SK-N-SH (cell line): ENCODE measurements around the gene HABP4. TPM values are rescaled to one million over a fixed set of nuclear protein-coding genes. Genes with fewer than 3 reads are reported as not detected.

Experiments used
- CTCF ChIA-PET: fragments of 300-600, 350-600 bp; formaldehyde crosslinking; extraction: SDS; loops from one replicate; lab custom pipeline; 2021; lab: Yijun Ruan, JAX
- POLR2A ChIA-PET: fragments of 350-600 bp; sonication (Branson Sonifier 250); formaldehyde crosslinking; extraction: SDS; loops from one replicate; lab custom pipeline; 2020; ENCODE audit warnings: antibody characterized with exemption, inconsistent platforms; lab: Yijun Ruan, JAX
- DNase-seq: peaks from one replicate; pipeline ENCODE4 v3.0.0; 2012
- H2AFZ ChIP-seq: fragments of 200-600 bp; sonication (generic); 2 replicates; pipeline ENCODE4 v1.8.1; 2016; ENCODE audit warnings: antibody characterized with exemption, mild to moderate bottlenecking, low read depth
- H3F3A ChIP-seq: fragments of 200-600 bp; sonication (generic); replicated peaks from 2 replicates; pipeline ENCODE3; 2016; ENCODE audit warnings: antibody characterized with exemption, mild to moderate bottlenecking; ENCODE audit not compliant: insufficient read depth
- H3K27ac ChIP-seq, 2 experiments: fragments of 200-500 bp in 1 of 2; fragments of 200-600 bp in 1 of 2; sonication (Bioruptor generic) in 1 of 2; sonication (generic), shearing (Covaris generic) in 1 of 2; 2 replicates each; pipeline versions ENCODE4 v1.5.1 to v1.6.1; 2014 to 2016; ENCODE audit warnings: low read depth in 2 of 2, inconsistent platforms in 1 of 2, low read length in 1 of 2, mild to moderate bottlenecking in 1 of 2, mixed read lengths in 1 of 2
- H3K27me3 ChIP-seq: fragments of 200-600 bp; sonication (generic), shearing (Covaris generic); 2 replicates; pipeline ENCODE4 v1.6.1; 2016; ENCODE audit warnings: mixed run types; ENCODE audit not compliant: insufficient read depth
- H3K36me3 ChIP-seq, 2 experiments: fragments of 200-500 bp in 1 of 2; fragments of 200-600 bp in 1 of 2; sonication (Bioruptor generic) in 1 of 2; sonication (generic) in 1 of 2; replicated peaks in 1 of 2; 2 replicates each; pipeline versions ENCODE3 to v1.5.1; 2014 to 2016; ENCODE audit warnings: low read length in 1 of 2, mild to moderate bottlenecking in 1 of 2; ENCODE audit not compliant: insufficient read depth in 2 of 2, control insufficient read depth in 1 of 2
- H3K4me1 ChIP-seq, 2 experiments: fragments of 200-500 bp in 1 of 2; fragments of 200-600 bp in 1 of 2; sonication (Bioruptor generic) in 1 of 2; sonication (generic), shearing (Covaris generic) in 1 of 2; 2 replicates each; pipeline versions ENCODE4 v1.5.1 to v1.6.1; 2014 to 2016; ENCODE audit warnings: low read depth in 1 of 2, low read length in 1 of 2, mixed run types in 1 of 2; ENCODE audit not compliant: insufficient read depth in 2 of 2, control insufficient read depth in 1 of 2
- H3K4me2 ChIP-seq: fragments of 200-600 bp; sonication (generic), shearing (Covaris generic); 2 replicates; pipeline ENCODE4 v1.6.1; 2017; ENCODE audit warnings: mixed run types
- H3K4me3 ChIP-seq, 2 experiments: fragments of 200-500 bp in 1 of 2; fragments of 200-600 bp in 1 of 2; sonication (Bioruptor generic) in 1 of 2; sonication (generic), shearing (Covaris generic) in 1 of 2; 2 replicates each; pipeline versions ENCODE4 v1.5.1 to v1.8.1; 2014 to 2016; ENCODE audit warnings: low read depth in 2 of 2, inconsistent platforms in 1 of 2, low read length in 1 of 2, mild to moderate bottlenecking in 1 of 2, mixed read lengths in 1 of 2, moderate library complexity in 1 of 2
- H3K79me2 ChIP-seq: fragments of 200-600 bp; sonication (generic); 2 replicates; pipeline ENCODE4 v1.8.1; 2017; ENCODE audit warnings: mild to moderate bottlenecking; ENCODE audit not compliant: insufficient read depth
- H3K9ac ChIP-seq: fragments of 200-600 bp; sonication (generic); 2 replicates; pipeline ENCODE4 v1.6.1; 2017; ENCODE audit warnings: mixed run types
- H3K9me2 ChIP-seq: fragments of 200-600 bp; sonication (generic); 2 replicates; pipeline ENCODE4 v1.6.1; 2017; ENCODE audit warnings: mixed run types
- H3K9me3 ChIP-seq: fragments of 200-600 bp; sonication (generic); 2 replicates; pipeline ENCODE4 v1.6.1; 2017; ENCODE audit warnings: mixed run types, mild to moderate bottlenecking, moderate library complexity
- H4K20me1 ChIP-seq: fragments of 200-600 bp; sonication (generic); 2 replicates; pipeline ENCODE4 v1.6.1; 2017; ENCODE audit warnings: mild to moderate bottlenecking, mixed run types; ENCODE audit not compliant: insufficient read depth
- CHD2 ChIP-seq: fragments of 150-350 bp; IDR thresholded peaks from 2 replicates; pipeline ENCODE4 v1.6.1; 2018; ENCODE audit warnings: low read length; ENCODE audit not compliant: partially characterized antibody
- EZH2phosphoT487 ChIP-seq: fragments of 200-600 bp; sonication (generic); IDR thresholded peaks from 2 replicates; pipeline ENCODE4 v1.6.1; 2017; ENCODE audit warnings: low read depth, mixed run types, mild to moderate bottlenecking, antibody characterized with exemption, moderate library complexity, borderline replicate concordance
- FOXJ3 ChIP-seq: sonication (generic); formaldehyde crosslinking; IDR thresholded peaks from 2 replicates; pipeline ENCODE4 v1.5.1; 2020; ENCODE audit warnings: mild to moderate bottlenecking, missing genetic modification reagents
- FOXM1 ChIP-seq: IDR thresholded peaks from 2 replicates; pipeline ENCODE4 v1.4.0; 2012; ENCODE audit warnings: low read depth, mild to moderate bottlenecking
- GABPA ChIP-seq: IDR thresholded peaks from 2 replicates; pipeline ENCODE4 v1.4.0; 2012; ENCODE audit warnings: low read depth, mild to moderate bottlenecking
- IRF3 ChIP-seq: fragments of 150-350 bp; IDR thresholded peaks from 2 replicates; pipeline ENCODE4 v1.6.1; 2016; ENCODE audit warnings: mild to moderate bottlenecking, low read depth, low read length
- MEF2A ChIP-seq: IDR thresholded peaks from 2 replicates; pipeline ENCODE4 v1.4.0; 2012; ENCODE audit warnings: low read depth, borderline replicate concordance
- MXI1 ChIP-seq: IDR thresholded peaks from 2 replicates; pipeline ENCODE4 v1.6.1; 2012; ENCODE audit warnings: mild to moderate bottlenecking, low read depth, low read length, improper control_type of control experiment
- NRF1 ChIP-seq: IDR thresholded peaks from 2 replicates; pipeline ENCODE4 v1.6.1; 2012; ENCODE audit warnings: low read depth, mild to moderate bottlenecking, low read length
- POLR2AphosphoS5 ChIP-seq: IDR thresholded peaks from 2 replicates; pipeline ENCODE4 v1.6.1; 2012; ENCODE audit warnings: low read depth, low read length
- RAD21 ChIP-seq: IDR thresholded peaks from 2 replicates; pipeline ENCODE4 v1.6.1; 2012; ENCODE audit warnings: mild to moderate bottlenecking, low read length
- RCOR1 ChIP-seq: fragments of 150-350 bp; IDR thresholded peaks from 2 replicates; pipeline ENCODE4 v1.6.1; 2017; ENCODE audit warnings: antibody characterized with exemption, low read length
- REST ChIP-seq: IDR thresholded peaks from 2 replicates; pipeline ENCODE4 v1.6.1; 2012; ENCODE audit warnings: mild to moderate bottlenecking, low read depth, low read length, moderate library complexity
- SMC3 ChIP-seq: IDR thresholded peaks from 2 replicates; pipeline ENCODE4 v1.6.1; 2012; ENCODE audit warnings: low read depth, low read length, improper control_type of control experiment
- TCF12 ChIP-seq: IDR thresholded peaks from 2 replicates; pipeline ENCODE4 v1.4.0; 2012
- YY1 ChIP-seq: IDR thresholded peaks from 2 replicates; pipeline ENCODE4 v1.4.0; 2012; ENCODE audit warnings: low read depth, mild to moderate bottlenecking
- WGBS: methylation state at CpG from one replicate; pipeline ENCODE4 v1.1.6; 2017; ENCODE audit warnings: low lambda C conversion rate; 5-methylcytosine and 5-hydroxymethylcytosine counted together
- polyA plus RNA-seq, 3 experiments: library from polyadenylated mRNA; depleted of rRNA; stranded (reverse); fragments of >200 nt; gene quantifications; 2 replicates each; pipeline ENCODE4 v1.2.3, GENCODE V29; 2012

HABP4 gene
- polyA plus RNA-seq, 1 of the 3 experiments (the other 2 are of a cell fraction): 19.0 TPM

GRCh38 chr9:96510258-96510657, 60.3 kb downstream of the HABP4 start:
- no peak overlapping the region for H2AFZ ChIP-seq
- H3K9me2 ChIP-seq: no peaks in the 10 kb centered on the region
- no peak overlapping the region for H3K4me3 ChIP-seq
- TF ChIP-seq REST (no peak), POLR2AphosphoS5 (no peak), YY1 (no peak), NRF1 (no peak), FOXJ3 (CRISPR knock-in tag) (no peak), GABPA (no peak), IRF3 (no peak), SMC3 (no peak), TCF12 (no peak), CHD2 (no peak), RCOR1 (no peak)
- ChIA-PET POLR2A (no interaction called here), CTCF (interaction anchor here (0.9 to 2.0 kb wide), 3 partner anchors 13 to 346 kb away, joined by 3 to 5 read pairs (median 5); no protein-coding TSS in a partner anchor)
- no peak overlapping the region for H3K4me2 ChIP-seq
- H3F3A ChIP-seq: peaks cover 8% of the 10 kb centered on the region
- no peaks in the 10 kb centered on the region for H3K79me2 ChIP-seq
- no peaks in the 10 kb centered on the region for H3K9me3 ChIP-seq
- H3K4me1 ChIP-seq: peaks cover 8 to 14% of the 10 kb centered on the region in 2 experiments; a peak in 2 of 4 replicates
- no peaks in the 10 kb centered on the region for H3K27me3 ChIP-seq
- H3K27ac ChIP-seq: no peak overlapping the region
- DNase-seq: no peak
- peaks cover 2 to 7% of the 10 kb centered on the region in 2 experiments for H3K36me3 ChIP-seq
- WGBS: 80% methylated on average over 4 of the region's 4 CpGs
- no peaks in the 10 kb centered on the region for H4K20me1 ChIP-seq
- no peak overlapping the region for H3K9ac ChIP-seq

- Histone ChIP-seq H3K4me3 (no peak overlapping the region), H3K36me3 (peaks cover 2 to 4% of the 10 kb centered on the region in 2 experiments), H3K27me3 (no peaks in the 10 kb centered on the region), H3K9me3 (no peaks in the 10 kb centered on the region), H3K4me2 (no peak overlapping the region), H3K79me2 (no peaks in the 10 kb centered on the region), H3K27ac (no peak overlapping the region), H3F3A (peaks cover 8% of the 10 kb centered on the region), H3K9me2 (no peaks in the 10 kb centered on the region), H3K9ac (no peak overlapping the region), H2AFZ (no peak overlapping the region)
- CTCF ChIA-PET: no interaction called here
- 88% methylated on average over 3 of the region's 3 CpGs for WGBS
- POLR2A ChIA-PET: no interaction called here
- DNase-seq: no peak
- TF ChIP-seq EZH2phosphoT487: no peak
- no peak for TF ChIP-seq MEF2A
- no peak for TF ChIP-seq MXI1
- no peak for TF ChIP-seq FOXM1
- TF ChIP-seq REST: no peak
- no peak for TF ChIP-seq RAD21
- no peak for TF ChIP-seq NRF1
- no peak for TF ChIP-seq CHD2
- no peak for TF ChIP-seq SMC3
- no peak for TF ChIP-seq FOXJ3 (CRISPR knock-in tag)
- TF ChIP-seq, all 33 proteins: peak for 0
- Histone ChIP-seq H4K20me1 (no peaks in the 10 kb centered on the region), H3K4me1 (peaks cover 8 to 22% of the 10 kb centered on the region in 2 experiments; a peak in 2 of 4 replicates)
Observed at GRCh38 chr9:96512240-96512639, 62.3 kb downstream of the HABP4 start.
